ENCODE data around the gene PDLIM1. TPM values are rescaled to one million over a fixed set of nuclear protein-coding genes. Genes with fewer than 3 reads are reported as not detected.

PDLIM1 gene
- total RNA-seq, 1 donor from 2014 or later = 1.4 TPM

- DNase-seq = no peak
Measured at GRCh38 chr10:95263864-95264226, 27.0 kb downstream of the PDLIM1 start.

DNA sequence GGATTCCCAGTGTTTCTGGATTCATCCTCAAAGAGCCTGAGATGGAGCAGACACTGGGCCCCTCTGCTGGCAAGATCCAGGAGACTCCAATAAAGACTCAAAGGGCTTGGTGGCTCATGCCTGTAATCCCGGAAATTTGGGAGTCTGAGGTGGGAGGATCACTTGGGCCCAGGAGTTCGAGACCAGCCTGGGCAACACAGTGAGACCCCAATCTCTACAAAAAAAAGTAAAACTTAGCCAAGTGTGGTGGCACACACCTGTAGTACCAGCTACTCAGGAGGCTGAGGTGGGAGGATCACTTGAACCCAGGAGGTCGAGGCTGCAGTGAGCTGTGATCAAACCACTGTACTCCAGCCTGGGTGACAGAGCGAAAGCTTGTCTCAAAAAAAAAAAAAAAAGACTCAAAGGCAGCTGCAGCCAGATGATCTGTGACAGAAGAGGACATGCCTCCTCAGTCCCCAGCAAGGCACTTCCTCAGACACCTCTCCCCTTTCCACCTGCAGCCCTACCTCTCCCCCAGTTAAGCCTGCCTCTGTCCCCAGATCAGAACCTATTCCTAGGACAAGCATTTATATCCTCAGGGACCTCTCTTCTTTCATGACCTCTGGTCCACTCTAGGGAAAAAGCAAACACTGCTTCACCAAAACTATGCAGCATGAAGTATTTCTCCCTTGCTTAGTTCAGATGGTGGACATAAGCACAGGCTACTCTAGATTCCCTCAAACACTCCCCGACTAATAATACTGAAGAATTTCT lies 27.9 kb downstream of the PDLIM1 start:
- no peak for DNase-seq

DNA sequence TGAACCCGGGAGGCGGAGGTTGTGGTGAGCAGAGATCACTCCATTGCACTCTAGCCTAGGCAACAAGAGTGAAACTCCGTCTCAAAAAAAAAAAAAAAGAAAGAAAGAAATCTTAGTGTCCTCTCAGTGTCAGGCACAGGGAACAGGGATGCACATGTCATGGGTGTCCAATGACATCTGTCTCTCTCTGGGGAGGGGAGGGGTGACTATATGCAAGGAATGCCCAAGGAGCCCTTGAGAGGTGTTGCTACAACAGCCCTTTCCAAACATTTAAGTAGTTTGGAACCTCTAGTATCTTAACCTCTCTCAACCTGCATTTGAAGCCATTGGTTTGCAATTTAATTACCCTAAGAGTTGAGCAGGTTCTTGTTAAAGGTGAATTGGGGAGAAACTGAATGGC lies 28.9 kb downstream of the PDLIM1 start:
- no peak for DNase-seq

DNA sequence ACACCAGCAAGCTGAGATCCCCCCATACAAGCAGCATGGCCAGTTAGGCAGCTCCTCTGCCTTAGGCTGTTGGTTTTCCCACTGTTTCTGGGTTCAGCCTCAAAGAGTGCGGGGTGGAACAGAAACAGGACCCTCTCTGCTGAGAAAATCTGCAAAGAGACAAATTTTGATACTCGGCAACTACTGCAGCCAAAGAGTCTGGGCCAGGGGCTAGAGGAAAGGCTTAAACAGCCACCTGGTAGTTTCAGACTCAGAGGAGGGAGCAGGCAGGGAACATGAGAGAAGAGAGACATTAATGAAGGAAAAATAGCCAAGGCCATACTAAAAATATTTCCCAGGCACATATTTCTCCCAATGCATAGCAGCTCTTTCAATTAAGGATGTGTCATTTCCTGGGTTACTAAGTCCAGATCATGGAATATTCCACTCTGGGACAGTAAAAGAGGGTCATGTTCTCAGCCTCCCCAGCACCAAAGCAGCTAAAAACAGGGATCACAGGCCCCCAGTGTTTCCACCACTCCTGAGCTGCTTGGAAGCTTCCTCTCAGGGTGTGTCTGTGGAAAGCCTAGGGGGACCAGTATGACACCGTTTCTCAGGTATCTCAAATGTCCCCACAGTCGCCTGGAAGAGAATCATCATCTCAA lies 29.8 kb downstream of the PDLIM1 start:
- DNase-seq = no peak

DNA sequence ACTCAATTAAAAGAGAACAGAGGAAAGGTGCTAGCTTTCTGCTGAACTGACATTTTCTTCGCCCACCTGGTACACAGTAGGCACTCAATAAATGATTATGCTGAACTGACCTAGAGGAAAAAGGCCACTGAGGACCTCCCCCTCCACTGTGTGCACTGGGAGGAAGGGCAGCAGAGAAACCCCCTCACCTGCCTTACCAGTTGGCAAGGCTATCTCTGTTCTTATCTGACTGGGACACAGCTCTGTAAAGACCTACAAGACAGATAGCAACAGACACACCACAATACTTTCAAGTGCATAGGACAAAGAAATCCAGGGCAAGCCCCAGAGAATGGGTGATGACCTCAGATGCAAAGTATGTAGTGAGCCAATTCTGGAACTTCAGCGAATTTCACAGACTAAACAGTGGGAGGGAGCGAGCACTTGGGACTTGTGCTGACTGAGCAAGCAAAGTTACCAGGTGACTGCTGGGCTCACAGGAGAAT lies 30.4 kb downstream of the PDLIM1 start:
- DNase-seq = no peak

DNA sequence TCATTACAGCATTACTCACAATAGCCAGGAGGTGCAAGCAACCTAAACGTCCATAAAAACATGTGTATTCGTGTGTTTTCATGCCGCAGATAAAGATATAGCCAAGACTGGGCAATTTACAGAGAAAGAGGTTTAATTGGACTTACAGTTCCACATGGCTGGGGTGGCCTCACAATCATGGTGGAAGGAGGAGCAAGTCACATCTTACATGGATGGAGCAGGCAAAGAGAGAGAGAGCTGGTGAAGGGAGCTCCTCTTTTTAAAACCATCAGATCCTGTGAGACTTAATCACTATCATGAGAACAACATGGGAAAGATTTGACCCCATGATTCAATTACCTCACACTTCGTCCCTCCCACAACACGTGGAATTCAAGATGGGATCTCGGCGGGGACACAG lies 33.0 kb downstream of the PDLIM1 start:
- DNase-seq = no peak

DNA sequence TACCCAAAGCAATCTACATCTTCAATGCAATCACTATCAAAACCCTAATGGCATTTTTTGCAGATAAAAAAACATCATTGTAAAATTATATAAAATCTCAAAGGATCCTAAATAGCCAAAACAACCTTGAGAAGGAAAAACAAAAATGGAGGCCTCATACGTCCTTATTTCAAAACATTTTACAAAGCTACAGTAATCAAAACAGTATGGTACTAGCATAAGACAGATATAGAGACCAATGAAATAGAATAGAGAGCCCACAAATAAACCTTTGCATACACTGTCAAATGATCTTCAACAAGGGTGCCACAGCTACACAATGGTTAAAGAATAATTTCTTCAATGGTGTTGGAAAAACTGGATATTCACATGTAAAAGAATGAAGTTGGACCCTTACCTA lies 34.5 kb downstream of the PDLIM1 start:
- no peak for DNase-seq

GRCh38 chr10:95254629-95255028 lies 36.2 kb downstream of the PDLIM1 start:
- DNase-seq = no peak

- DNase-seq = no peak
Measured at GRCh38 chr10:95253686-95254085, 37.1 kb downstream of the PDLIM1 start.

GRCh38 chr10:95253007-95253406 lies 37.8 kb downstream of the PDLIM1 start:
- DNase-seq = no peak

GRCh38 chr10:95250856-95251255 lies 39.9 kb downstream of the PDLIM1 start:
- no peak for DNase-seq

DNA sequence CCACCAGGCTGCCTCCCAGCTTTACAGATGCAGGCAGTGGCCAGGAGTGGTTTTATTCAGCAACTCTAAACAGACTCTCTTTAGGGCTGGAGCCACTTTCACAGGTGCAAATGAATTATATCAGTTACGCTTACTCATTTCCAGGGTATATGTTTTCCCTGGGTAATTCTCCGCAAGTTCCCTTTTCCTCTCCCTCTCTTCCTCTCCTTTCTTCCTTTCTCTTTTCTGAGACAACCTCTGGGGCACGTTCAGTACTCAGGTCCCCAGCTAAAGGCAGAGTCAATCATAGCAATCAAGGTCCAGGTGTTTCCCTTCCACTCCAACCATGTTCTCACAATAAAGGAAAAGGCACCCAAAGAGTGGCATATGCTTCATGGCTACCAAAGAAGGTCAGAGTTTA lies 41.3 kb downstream of the PDLIM1 start:
- DNase-seq = no peak

DNA sequence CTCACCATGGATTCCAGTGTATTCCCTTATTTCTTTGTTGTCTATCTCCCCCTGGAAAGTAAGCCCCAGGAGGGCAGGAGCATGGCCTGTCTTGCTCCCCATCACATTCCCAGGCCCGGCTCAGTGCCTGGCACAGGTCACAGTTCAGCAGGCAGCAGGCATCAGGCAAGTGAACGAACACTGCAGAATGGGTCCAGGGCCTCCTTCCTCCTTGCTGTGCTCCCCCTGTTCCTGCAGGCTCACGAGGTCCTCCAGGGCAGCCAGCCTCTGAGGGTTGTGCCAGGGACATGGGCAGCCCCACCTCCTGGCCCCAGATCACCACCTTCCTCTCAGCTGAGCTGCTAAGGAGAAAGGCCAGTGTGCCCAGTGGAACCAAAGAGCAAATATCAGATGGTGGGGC lies 41.8 kb downstream of the PDLIM1 start:
- DNase-seq = no peak

GRCh38 chr10:95247881-95248583 lies 42.8 kb downstream of the PDLIM1 start:
- DNase-seq = no peak

DNA sequence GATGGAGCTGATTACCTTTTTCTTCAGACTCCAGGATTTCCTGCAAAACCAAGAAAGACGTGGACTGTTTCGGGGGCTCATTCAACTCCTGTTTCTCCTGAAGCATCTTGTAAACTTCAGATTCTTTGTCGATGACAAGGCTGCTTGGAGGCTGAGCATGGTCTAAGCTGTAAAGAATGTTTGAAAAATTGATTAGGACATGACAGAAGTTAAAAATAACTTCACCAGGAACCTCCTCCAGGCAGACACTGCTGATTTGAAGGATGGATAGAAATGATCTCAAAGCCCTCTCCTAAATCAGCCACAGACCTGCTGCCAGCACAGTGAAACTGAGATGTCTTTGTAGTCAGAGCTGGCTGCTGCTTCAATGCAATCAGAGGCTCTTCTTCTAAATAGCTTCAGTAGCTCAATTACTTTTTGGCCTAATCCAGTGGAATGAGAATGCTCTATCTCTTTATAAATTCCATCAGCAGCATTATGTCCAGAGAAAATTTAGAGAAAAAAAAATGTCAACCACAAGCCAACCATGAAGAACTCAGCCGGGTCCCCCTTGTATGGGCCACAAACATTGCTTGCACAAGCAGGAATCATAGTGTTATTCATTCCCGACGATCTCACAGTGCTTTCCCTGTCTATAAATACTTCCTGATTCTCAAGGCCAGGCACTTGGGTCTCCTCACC lies 43.5 kb downstream of the PDLIM1 start:
- no peak for DNase-seq

DNA sequence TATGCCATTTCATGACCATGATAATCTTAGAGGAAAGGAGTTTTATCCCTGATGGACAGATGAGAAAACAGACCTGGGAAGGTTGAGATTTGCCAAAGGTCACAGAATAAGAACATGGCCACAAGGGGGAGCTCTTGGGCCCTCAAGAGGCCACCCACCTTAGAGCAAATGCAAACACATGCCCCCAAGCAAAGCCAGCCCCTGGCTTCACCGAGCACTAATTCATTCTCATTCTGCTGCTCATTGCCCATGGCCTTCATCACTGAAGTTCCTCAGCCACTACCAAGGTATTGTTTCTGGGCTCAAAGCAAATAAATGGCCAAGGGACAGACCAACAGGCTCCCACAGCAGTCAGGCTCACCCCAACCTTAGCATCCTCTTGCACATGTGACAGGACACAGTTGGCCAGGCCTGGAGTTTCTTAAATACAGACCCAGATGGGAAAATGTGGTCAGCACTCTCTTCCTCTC lies 44.2 kb downstream of the PDLIM1 start:
- DNase-seq = no peak

DNA sequence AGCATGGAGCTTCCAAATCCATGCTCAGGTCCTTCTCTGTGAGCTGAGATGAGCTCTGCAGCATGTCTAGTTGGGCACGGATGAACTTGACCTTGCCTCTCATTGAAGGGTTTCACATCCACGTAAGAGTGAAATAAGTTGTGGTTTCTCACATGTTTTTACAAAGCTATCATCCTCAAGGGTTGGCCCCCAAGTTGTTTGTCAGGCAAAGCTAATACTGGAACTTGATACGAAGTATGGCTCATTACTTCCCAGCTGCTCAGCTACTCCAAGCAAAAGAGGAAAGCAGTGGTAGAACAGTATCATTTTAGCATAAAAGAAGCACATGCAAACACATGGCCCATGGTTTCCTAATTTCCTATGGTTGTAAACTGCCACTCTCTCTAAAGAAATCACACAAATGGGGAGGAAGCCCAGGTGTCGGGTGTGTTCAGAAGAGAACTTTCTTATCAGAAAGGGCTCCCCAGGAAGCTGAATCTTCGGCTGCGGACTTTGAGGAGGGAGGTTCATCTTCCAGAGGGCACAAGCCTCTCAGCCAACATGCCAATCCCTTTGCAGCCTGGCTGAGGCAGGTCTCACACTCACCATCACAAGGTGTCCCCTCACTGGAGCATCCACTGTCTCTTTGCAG lies 45.3 kb downstream of the PDLIM1 start:
- DNase-seq = no peak

DNA sequence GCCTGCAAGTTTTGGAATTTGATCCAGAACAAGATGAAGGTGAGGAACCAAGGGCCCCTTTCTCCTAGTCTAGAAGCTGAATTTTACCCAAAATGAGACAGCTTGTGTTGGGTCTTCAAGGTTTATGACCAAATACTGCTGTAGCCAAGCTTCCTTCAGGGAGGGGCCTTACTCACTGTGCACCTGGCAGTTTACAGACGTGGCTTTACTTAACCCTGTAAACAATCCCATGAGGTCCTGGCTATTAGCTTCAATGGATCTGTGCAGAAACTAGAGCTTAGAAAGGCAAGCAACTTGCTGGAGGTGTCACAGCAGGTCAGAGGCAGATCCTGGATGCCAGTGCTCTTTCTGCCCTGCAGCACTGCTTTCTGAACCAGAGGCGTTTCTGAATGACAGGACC lies 46.7 kb downstream of the PDLIM1 start:
- no peak for DNase-seq

DNA sequence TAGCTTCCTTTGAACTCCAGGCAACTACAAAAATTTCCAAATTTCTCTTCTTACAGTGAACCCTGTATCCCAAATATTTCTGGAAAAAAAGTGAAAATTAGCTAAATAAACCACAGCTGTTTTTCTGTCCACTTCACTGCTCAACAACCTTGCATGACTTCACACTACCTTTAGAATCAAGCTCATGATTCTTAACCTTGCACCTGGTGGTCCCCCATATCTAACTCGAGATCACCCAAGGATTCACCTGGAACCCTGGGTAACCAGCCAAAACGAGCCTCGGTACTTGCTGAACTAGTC lies 47.5 kb downstream of the PDLIM1 start:
- no peak for DNase-seq

- no peak for DNase-seq
Measured at GRCh38 chr10:95242581-95243317, 48.1 kb downstream of the PDLIM1 start.

- no peak for DNase-seq
Measured at GRCh38 chr10:95241533-95241932, 49.3 kb downstream of the PDLIM1 start.

DNA sequence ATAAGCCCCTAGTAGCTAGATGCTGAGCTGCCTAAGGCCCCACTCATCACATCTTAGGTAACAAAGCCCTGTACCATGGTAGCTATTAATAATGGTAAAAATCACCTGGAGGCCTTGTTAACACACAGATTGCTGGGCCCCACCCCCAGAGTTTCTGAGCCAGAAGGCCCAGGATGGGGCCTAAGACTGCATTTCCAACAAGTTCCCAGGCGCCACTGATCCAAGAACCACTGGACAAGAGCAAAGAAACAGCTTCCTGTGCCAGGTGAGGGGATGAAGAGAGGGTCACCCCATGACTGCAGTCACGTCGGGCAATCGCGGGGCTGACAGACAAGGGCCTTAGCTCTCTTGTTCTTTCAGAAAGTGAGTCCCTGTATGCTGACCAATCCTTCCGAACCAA lies 50.0 kb downstream of the PDLIM1 start:
- no peak for DNase-seq
